ENCODE measurements around the gene KANSL3.

KANSL3 gene

GRCh38 chr2:96549967-96550786 is 87.9 kb downstream of the KANSL3 start:
- H3K27ac ChIP-seq (ENCODE audit: poor library complexity, severe bottlenecking) = no peak overlapping the region
- H3K4me3 ChIP-seq (ENCODE audit: severe bottlenecking) = no peak overlapping the region
- no peaks in the 10 kb centered on the region for H3K36me3 ChIP-seq (ENCODE audit: low read depth)
- ATAC-seq (ENCODE audit: low read depth) (no peak; the same call in 2 of the 3 replicates), DNase-seq (ENCODE audit: low spot score) (no peak)
- peak; percentile 69 for TF ChIP-seq CTCF (IDR thresholded peaks at IDR 0.05; ENCODE audit: poor library complexity, severe bottlenecking)
- no peaks in the 10 kb centered on the region for H3K4me1 ChIP-seq (ENCODE audit: insufficient read depth, poor library complexity, severe bottlenecking)
- H3K9me3 ChIP-seq (ENCODE audit: severe bottlenecking) = no peaks in the 10 kb centered on the region
- no peaks in the 10 kb centered on the region for H3K27me3 ChIP-seq (ENCODE audit: insufficient read depth, poor library complexity, severe bottlenecking)

- no peaks in the 10 kb centered on the region for H3K4me1 ChIP-seq (ENCODE audit: insufficient read depth, poor library complexity, severe bottlenecking)
- no peak overlapping the region for H3K4me3 ChIP-seq (ENCODE audit: severe bottlenecking)
- H3K9me3 ChIP-seq (ENCODE audit: severe bottlenecking) = no peaks in the 10 kb centered on the region
- no peak for DNase-seq (ENCODE audit: low spot score)
- no peak for TF ChIP-seq CTCF (IDR thresholded peaks at IDR 0.05; ENCODE audit: poor library complexity, severe bottlenecking)
- no peaks in the 10 kb centered on the region for H3K27me3 ChIP-seq (ENCODE audit: insufficient read depth, poor library complexity, severe bottlenecking)
- no peak for ATAC-seq (ENCODE audit: low read depth)
- no peak overlapping the region for H3K27ac ChIP-seq (ENCODE audit: poor library complexity, severe bottlenecking)
- H3K36me3 ChIP-seq (ENCODE audit: low read depth) = no peaks in the 10 kb centered on the region
These were observed 88.7 kb downstream of the KANSL3 start for GRCh38 chr2:96549466-96549785.

GRCh38 chr2:96548558-96549465 is 89.3 kb downstream of the KANSL3 start:
- Histone ChIP-seq H3K27ac (ENCODE audit: poor library complexity, severe bottlenecking) (no peak overlapping the region), H3K4me1 (ENCODE audit: insufficient read depth, poor library complexity, severe bottlenecking) (no peaks in the 10 kb centered on the region), H3K36me3 (ENCODE audit: low read depth) (no peaks in the 10 kb centered on the region), H3K27me3 (ENCODE audit: insufficient read depth, poor library complexity, severe bottlenecking) (no peaks in the 10 kb centered on the region), H3K4me3 (ENCODE audit: severe bottlenecking) (no peak overlapping the region), H3K9me3 (ENCODE audit: severe bottlenecking) (no peaks in the 10 kb centered on the region)
- ATAC-seq (ENCODE audit: low read depth) (no peak), DNase-seq (ENCODE audit: low spot score) (no peak)
- no peak for TF ChIP-seq CTCF (IDR thresholded peaks at IDR 0.05; ENCODE audit: poor library complexity, severe bottlenecking)

GRCh38 chr2:96547731-96548171 is 90.4 kb downstream of the KANSL3 start:
- no peak for TF ChIP-seq CTCF (IDR thresholded peaks at IDR 0.05; ENCODE audit: poor library complexity, severe bottlenecking)
- no peaks in the 10 kb centered on the region for H3K4me1 ChIP-seq (ENCODE audit: insufficient read depth, poor library complexity, severe bottlenecking)
- no peaks in the 10 kb centered on the region for H3K9me3 ChIP-seq (ENCODE audit: severe bottlenecking)
- DNase-seq (ENCODE audit: low spot score) (no peak), ATAC-seq (ENCODE audit: low read depth) (no peak)
- no peaks in the 10 kb centered on the region for H3K36me3 ChIP-seq (ENCODE audit: low read depth)
- H3K4me3 ChIP-seq (ENCODE audit: severe bottlenecking) = no peak overlapping the region
- H3K27ac ChIP-seq (ENCODE audit: poor library complexity, severe bottlenecking) = no peak overlapping the region
- H3K27me3 ChIP-seq (ENCODE audit: insufficient read depth, poor library complexity, severe bottlenecking) = no peaks in the 10 kb centered on the region
